C4-2B (cell line): ENCODE measurements around the gene MTX3.
A peak's percentile ranks its signal among the peaks of the same experiment; 100 is the strongest.

Source experiments
- H3K27ac ChIP-seq: fragments of 450-650 bp; 2 replicates; pipeline ENCODE4 v1.5.1; 2017
- CTCF ChIP-seq: fragments of 450-650 bp; conservative IDR thresholded peaks from 2 replicates; pipeline ENCODE4 v1.5.1; 2017; ENCODE audit warnings: mild to moderate bottlenecking
- ZFX ChIP-seq: fragments of 450-650 bp; IDR thresholded peaks from 2 replicates; pipeline ENCODE4 v1.6.1; 2017

MTX3 gene

GRCh38 chr5:79990598-79991507 lies at the start of gene MTX3:
Gene MTX3 (minus strand): TSS chr5:79991262. CDS start chr5:79991238, 24 bp downstream.
- TF ChIP-seq CTCF = no peak
- TF ChIP-seq ZFX = peak; percentile 76
- H3K27ac ChIP-seq = peak within 1 kb of the TSS; percentile 91

DNA sequence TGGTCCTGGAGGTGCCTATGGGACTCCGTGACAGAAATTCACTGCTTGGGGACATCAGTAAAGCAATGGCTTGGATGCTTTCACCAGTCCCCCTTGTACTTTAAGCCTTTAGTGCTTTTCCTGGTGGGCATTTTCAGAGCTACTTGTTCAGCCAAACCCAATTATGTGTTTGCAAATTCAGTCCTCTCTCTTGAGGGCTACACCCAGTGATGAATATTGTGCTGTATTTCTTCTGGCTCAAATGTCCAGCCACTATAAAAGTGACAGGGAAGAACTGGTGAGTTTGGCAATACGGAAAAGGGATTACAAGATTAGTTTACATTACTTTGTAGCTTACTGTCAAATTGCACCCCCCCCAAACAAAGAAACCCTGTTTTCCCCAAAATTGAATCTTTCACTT lies 48.6 kb upstream of the MTX3 start:
- H3K27ac ChIP-seq = no peak overlapping the region
- TF ChIP-seq CTCF (no peak), ZFX (no peak)

- TF ChIP-seq ZFX = no peak
- no peak for TF ChIP-seq CTCF
Observed at GRCh38 chr5:80037366-80037765, 46.3 kb upstream of the MTX3 start.

GRCh38 chr5:80036615-80037014 lies 45.6 kb upstream of the MTX3 start:
- no peak for TF ChIP-seq ZFX
- TF ChIP-seq CTCF = no peak
- no peak overlapping the region for H3K27ac ChIP-seq

More at GRCh38 chr5:80037366-80037765, 46.3 kb upstream of the MTX3 start:
- no peak overlapping the region for H3K27ac ChIP-seq

- no peak for TF ChIP-seq CTCF
- no peak for TF ChIP-seq ZFX
- no peak overlapping the region for H3K27ac ChIP-seq
Observed at GRCh38 chr5:80035839-80036238, 44.8 kb upstream of the MTX3 start.

DNA sequence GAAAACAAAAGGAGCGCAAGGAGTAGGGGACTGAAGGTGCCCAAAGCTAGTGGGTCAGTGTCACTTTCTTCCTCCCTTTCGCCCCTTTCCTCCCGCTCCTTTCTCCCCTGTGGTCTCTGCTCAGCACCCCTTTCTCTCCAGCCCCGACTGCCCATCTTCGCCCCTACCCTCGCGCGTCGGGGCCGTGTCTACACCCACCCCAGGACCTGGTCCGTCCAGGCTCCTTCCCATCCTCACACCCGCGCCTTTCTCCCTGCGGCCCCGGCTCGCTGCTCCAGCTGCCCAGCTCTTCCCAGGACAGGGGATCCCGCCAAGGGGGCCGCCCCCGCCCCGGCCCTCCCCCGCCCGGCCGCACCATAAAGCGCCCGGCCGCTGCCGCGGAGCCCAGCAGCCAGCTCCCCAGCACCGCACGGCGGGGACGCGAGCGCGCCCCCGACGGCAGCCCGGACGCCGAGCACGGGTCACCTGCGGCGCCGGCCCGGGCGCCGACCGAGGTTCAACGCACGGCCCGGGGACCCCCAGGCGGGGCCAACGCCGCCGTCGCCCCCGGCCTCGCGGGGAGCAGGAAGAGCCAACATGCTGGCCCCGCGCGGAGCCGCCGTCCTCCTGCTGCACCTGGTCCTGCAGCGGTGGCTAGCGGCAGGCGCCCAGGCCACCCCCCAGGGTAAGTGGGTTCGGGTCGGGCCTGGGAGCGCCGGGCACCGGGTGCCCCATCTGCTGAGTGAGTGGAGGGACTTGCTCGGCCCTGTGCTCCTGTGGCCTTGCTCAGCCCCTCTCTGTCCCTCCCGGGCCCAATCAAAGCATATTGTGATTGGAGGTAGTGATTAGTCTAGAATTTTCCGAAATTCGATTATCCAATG lies 44.1 kb upstream of the MTX3 start, which contains the start of gene THBS4:
THBS4 (plus strand) TSS at position 387 of the 860 bp plus-strand sequence; CDS start at position 577, 190 bp downstream.
- TF ChIP-seq ZFX = no peak
- no peak for TF ChIP-seq CTCF
- no peak within 1 kb of the TSS for H3K27ac ChIP-seq
